Measurements from ENCODE around the gene ELOVL6.

DNA sequence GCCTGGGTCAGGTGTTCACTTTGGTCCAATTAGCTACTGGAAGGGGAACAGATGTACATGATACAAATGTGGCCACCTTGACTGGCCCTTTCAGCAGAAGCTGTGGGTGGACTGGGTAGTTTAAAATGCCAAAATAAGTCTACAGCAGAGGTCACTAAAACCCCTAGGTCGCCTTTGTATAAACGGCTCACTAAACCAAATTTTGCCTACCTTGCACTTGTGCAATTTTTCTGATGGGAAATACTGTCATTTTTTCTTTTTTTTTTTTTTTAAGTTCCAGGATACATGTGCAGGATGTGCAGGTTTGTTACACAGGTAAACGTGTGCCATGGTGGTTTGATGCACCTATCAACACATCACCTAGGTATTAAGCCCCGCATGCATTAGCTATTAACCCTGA lies 176.0 kb downstream of the ELOVL6 start:
- TF ChIP-seq MXI1 (conservative IDR thresholded peaks at IDR 0.05; ENCODE audit: poor library complexity, severe bottlenecking), result no peak
- TF ChIP-seq CTCF (IDR thresholded peaks at IDR 0.05; ENCODE audit: poor library complexity, severe bottlenecking), result no peak
- no peak for TF ChIP-seq EZH2 (IDR thresholded peaks at IDR 0.05; ENCODE audit: borderline replicate concordance, insufficient read depth, low read length, poor library complexity, severe bottlenecking)
- TF ChIP-seq REST (IDR thresholded peaks at IDR 0.05; ENCODE audit: borderline replicate concordance), result no peak
- no peak for TF ChIP-seq EP300 (conservative IDR thresholded peaks at IDR 0.05; ENCODE audit: poor library complexity, severe bottlenecking)
- TF ChIP-seq POLR2AphosphoS5 (IDR thresholded peaks at IDR 0.05), result no peak
- TF ChIP-seq RAD21 (conservative IDR thresholded peaks at IDR 0.05), result no peak
